Loucy (cell line): ENCODE data around the gene CREB3L2.

Source experiments
- H2AFZ ChIP-seq: fragments of 200-600 bp; sonication (generic); 2 replicates; pipeline ENCODE4 v1.6.0; 2016; ENCODE audit warnings: antibody characterized with exemption, mild to moderate bottlenecking, low read length, moderate library complexity
- H3F3A ChIP-seq: fragments of 200-600 bp; 2 replicates; pipeline ENCODE4 v1.6.0; 2016; ENCODE audit warnings: antibody characterized with exemption, low read depth, mild to moderate bottlenecking
- H3K27me3 ChIP-seq: fragments of 200-600 bp; sonication (generic); 2 replicates; pipeline ENCODE4 v1.6.1; 2014; ENCODE audit warnings: low read length, mild to moderate bottlenecking; ENCODE audit not compliant: insufficient read depth, poor library complexity, severe bottlenecking
- H3K36me3 ChIP-seq: fragments of 200-600 bp; sonication (generic); 2 replicates; pipeline ENCODE4 v1.6.1; 2016; ENCODE audit warnings: low read length; ENCODE audit not compliant: insufficient read depth
- H3K4me1 ChIP-seq: fragments of 200-600 bp; sonication (generic); 2 replicates; pipeline ENCODE4 v1.5.1; 2014; ENCODE audit warnings: low read length, mild to moderate bottlenecking; ENCODE audit not compliant: insufficient read depth, poor library complexity, severe bottlenecking
- H3K4me2 ChIP-seq: fragments of 200-600 bp; sonication (generic); 2 replicates; pipeline ENCODE4 v1.6.0; 2014; ENCODE audit warnings: antibody characterized with exemption, low read length, low read depth, mild to moderate bottlenecking; ENCODE audit not compliant: poor library complexity, severe bottlenecking
- H3K4me3 ChIP-seq: fragments of 200-600 bp; sonication (generic); 2 replicates; pipeline ENCODE4 v1.5.1; 2014; ENCODE audit warnings: low read length, mild to moderate bottlenecking, mixed read lengths; ENCODE audit not compliant: poor library complexity, severe bottlenecking
- H3K79me2 ChIP-seq: fragments of 200-600 bp; sonication (generic); 2 replicates; pipeline ENCODE4 v1.6.1; 2014; ENCODE audit warnings: low read length; ENCODE audit not compliant: insufficient read depth
- H3K9ac ChIP-seq: fragments of 200-600 bp; sonication (generic); 2 replicates; pipeline ENCODE4 v1.6.0; 2014; ENCODE audit warnings: mild to moderate bottlenecking, low read depth, low read length, moderate library complexity; ENCODE audit not compliant: poor library complexity, severe bottlenecking
- H3K9me2 ChIP-seq: fragments of 200-600 bp; sonication (generic); replicated peaks from 2 replicates; pipeline ENCODE4 v1.6.1; 2016; ENCODE audit warnings: low read depth, low read length, mixed read lengths
- H3K9me3 ChIP-seq: fragments of 200-600 bp; sonication (generic); 2 replicates; pipeline ENCODE4 v1.6.1; 2014; ENCODE audit warnings: mild to moderate bottlenecking, antibody characterized with exemption, low read length, low read depth; ENCODE audit not compliant: insufficient read depth
- H4K20me1 ChIP-seq: fragments of 200-600 bp; sonication (generic); 2 replicates; pipeline ENCODE4 v1.6.0; 2014; ENCODE audit warnings: antibody characterized with exemption, low read length, mild to moderate bottlenecking; ENCODE audit not compliant: insufficient read depth, poor library complexity, severe bottlenecking
- CTCF ChIP-seq: fragments of 200-600 bp; sonication (generic); conservative IDR thresholded peaks from 2 replicates; pipeline ENCODE4 v1.5.1; 2014; ENCODE audit warnings: mild to moderate bottlenecking, antibody characterized with exemption, low read length
- EZH2phosphoT487 ChIP-seq: fragments of 200-600 bp; IDR thresholded peaks from 2 replicates; pipeline ENCODE4 v1.6.1; 2018; ENCODE audit warnings: antibody characterized with exemption, mild to moderate bottlenecking, moderate library complexity, borderline replicate concordance

CREB3L2 gene

GRCh38 chr7:137847568-137848050 is 154.3 kb downstream of the CREB3L2 start:
- Histone ChIP-seq H3K4me2 (no peak overlapping the region), H3K4me1 (no peaks in the 10 kb centered on the region), H3K9me2 (no peaks in the 10 kb centered on the region), H3F3A (no peaks in the 10 kb centered on the region), H3K9me3 (no peaks in the 10 kb centered on the region), H3K36me3 (no peaks in the 10 kb centered on the region), H4K20me1 (no peaks in the 10 kb centered on the region), H3K4me3 (no peak overlapping the region), H3K79me2 (no peaks in the 10 kb centered on the region), H3K9ac (no peak overlapping the region), H2AFZ (no peak overlapping the region), H3K27me3 (no peaks in the 10 kb centered on the region)
- no peak for TF ChIP-seq CTCF
- no peak for TF ChIP-seq EZH2phosphoT487

GRCh38 chr7:137846827-137847567 is 154.9 kb downstream of the CREB3L2 start, which contains the start of gene DGKI:
Gene DGKI (minus strand): TSS chr7:137846974.
- Histone ChIP-seq H3F3A (no peaks in the 10 kb centered on the region), H2AFZ (no peak within 1 kb of the TSS), H3K4me3 (no peak within 1 kb of the TSS), H3K27me3 (no peaks in the 10 kb centered on the region), H3K9ac (no peak within 1 kb of the TSS), H4K20me1 (no peaks in the 10 kb centered on the region), H3K79me2 (no peaks in the 10 kb centered on the region), H3K36me3 (no peaks in the 10 kb centered on the region), H3K4me1 (no peaks in the 10 kb centered on the region), H3K9me2 (no peaks in the 10 kb centered on the region), H3K4me2 (no peak within 1 kb of the TSS), H3K9me3 (no peaks in the 10 kb centered on the region)
- TF ChIP-seq EZH2phosphoT487, result no peak
- TF ChIP-seq CTCF, result no peak

GRCh38 chr7:137846549-137846826 is 155.4 kb downstream of the CREB3L2 start:
- H3K36me3 ChIP-seq, result no peaks in the 10 kb centered on the region
- no peaks in the 10 kb centered on the region for H3K4me1 ChIP-seq
- no peaks in the 10 kb centered on the region for H3F3A ChIP-seq
- TF ChIP-seq CTCF (no peak), EZH2phosphoT487 (no peak)
- H3K9ac ChIP-seq, result no peak overlapping the region
- no peak overlapping the region for H3K4me3 ChIP-seq
- H4K20me1 ChIP-seq, result no peaks in the 10 kb centered on the region
- no peaks in the 10 kb centered on the region for H3K27me3 ChIP-seq
- no peak overlapping the region for H2AFZ ChIP-seq
- H3K4me2 ChIP-seq, result no peak overlapping the region
- H3K9me3 ChIP-seq, result no peaks in the 10 kb centered on the region
- H3K79me2 ChIP-seq, result no peaks in the 10 kb centered on the region
- H3K9me2 ChIP-seq, result no peaks in the 10 kb centered on the region
